Measurements from ENCODE around the gene KLHDC8A.

Gene KLHDC8A

GRCh38 chr1:205296154-205296553 is 60.6 kb downstream of the KLHDC8A start:
- no peak for DNase-seq (ENCODE audit: low spot score)

DNA sequence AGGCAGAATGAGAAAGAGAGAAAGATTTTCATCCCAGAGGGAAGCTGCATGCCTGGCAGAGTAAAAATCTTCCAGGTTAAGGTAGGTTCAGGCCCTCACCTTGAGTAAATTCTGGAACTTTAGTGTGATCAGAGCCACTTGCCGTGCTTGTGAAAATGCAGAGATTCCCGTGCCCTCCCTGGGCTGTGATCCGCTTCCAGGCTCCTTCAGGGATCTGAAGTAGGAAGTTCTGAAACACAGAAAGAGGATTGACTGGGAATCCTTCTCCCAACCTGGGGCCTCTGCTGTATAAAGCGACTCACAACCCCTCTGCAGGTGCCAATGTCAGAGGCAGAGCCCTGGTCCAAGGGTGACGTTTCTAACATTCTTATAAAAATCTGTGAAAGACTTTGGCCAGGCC is 61.8 kb downstream of the KLHDC8A start:
- no peak for DNase-seq (ENCODE audit: low spot score)

GRCh38 chr1:205294175-205294917 is 62.4 kb downstream of the KLHDC8A start:
- DNase-seq (ENCODE audit: low spot score): no peak

DNA sequence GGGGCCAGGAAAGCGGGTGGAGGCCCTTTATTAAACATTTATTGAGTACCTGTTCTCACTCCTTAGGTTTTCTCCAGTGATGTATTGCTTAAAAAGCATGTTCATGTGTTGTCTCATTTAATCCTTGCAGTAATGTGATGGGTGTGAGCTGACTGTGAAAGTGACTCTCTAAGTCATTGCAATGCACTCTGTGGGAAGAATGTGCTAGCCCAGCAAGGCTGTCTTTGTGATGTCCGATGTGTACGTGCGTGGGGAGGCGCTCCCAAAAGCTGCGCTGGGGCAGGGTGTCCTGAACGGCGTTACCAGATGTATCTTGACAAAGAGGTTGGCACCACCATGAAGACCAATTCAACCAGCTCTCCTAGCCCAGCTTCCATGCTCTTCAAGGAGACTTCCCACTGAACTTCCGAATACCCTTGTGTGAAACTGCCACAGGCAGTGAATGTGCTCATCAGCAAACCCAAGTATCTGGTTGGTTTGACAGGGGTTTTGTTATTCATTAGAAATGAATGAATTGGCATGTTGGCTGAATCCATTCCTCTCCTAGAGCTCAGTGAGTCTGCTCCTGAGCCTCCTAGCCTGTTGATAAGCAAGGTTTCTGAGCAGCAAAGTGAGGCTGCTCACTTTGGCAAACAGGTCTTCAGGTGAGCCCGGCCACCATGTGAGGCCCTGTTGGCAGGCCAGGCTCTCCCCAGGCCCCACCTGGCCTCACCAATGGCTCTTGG is 63.2 kb downstream of the KLHDC8A start:
- no peak for DNase-seq (ENCODE audit: low spot score)

DNA sequence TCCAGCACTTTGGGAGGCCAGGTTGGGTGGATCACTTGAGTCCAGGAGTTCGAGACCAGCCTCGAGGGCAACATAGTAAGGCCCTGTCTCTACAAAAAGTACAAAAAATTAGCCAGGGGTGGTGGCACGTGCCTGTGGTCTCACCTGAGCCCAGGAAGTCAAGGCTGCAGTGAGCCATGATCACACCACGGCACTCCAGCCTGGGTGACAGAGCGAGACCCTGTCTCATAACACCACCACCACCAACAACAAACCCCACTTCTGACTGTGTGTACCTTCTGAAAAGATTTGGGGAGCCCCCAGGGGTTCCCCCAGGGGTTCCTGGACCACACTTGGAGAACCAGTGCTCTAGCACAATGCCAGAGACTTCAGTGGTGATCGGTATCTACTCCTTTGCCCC is 65.1 kb downstream of the KLHDC8A start:
- no peak for DNase-seq (ENCODE audit: low spot score)

DNA sequence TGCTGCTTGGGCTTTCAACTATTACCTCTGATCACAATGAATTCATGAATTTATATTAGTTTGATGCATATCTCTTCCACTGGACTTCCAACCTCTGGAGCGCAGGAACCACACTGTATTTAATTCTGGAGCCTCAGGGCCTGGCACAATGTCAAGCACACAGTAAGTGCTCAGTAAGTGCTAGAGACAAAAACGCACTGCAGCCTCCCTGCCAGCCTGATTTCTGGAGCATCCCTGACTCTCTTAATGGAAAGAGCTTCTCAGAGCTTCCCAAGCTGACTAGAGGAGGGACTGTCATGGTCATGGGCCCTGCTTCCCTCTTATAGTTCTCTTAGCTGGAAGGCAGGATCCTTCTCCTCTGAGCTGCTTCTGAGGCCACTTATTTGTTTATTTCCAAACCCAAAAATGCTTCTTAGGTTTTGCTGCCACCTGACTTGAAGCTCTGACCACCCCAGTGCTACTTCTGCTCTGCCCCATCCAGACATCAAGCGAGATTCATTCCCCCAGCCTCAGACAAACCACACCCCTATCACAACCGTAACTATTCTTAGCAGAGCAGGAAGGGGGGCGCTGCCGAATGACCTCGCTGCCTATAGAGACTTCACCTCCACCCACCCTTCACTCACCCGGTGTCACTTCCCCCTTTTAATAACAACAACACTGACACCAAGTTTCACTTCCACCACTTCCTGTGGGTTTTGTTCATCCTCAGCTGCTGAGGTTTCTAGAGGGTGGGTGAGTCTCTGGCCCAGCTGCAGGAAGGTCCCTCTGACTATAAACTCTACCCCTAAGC is 68.8 kb downstream of the KLHDC8A start:
- DNase-seq (ENCODE audit: low spot score): no peak

DNA sequence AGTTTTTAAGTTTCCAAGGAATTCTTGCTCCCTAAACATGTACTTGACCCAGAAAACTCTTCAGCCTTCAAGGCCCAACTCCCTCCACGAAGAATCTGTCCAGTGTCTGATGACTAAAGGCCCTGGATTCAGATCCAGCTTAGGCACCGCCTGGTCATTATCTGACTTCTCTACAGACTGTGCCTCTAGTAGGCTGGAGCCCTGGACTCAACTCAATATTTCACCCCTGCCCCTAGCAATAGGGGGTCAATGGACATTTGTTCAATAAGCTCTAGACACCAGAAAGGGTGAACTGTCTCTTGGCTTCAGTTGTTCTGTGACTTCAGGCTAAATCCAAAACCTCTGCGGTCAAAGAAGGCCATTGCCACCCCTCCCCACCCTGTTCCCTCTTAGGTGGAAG is 69.6 kb downstream of the KLHDC8A start:
- no peak for DNase-seq (ENCODE audit: low spot score)

DNA sequence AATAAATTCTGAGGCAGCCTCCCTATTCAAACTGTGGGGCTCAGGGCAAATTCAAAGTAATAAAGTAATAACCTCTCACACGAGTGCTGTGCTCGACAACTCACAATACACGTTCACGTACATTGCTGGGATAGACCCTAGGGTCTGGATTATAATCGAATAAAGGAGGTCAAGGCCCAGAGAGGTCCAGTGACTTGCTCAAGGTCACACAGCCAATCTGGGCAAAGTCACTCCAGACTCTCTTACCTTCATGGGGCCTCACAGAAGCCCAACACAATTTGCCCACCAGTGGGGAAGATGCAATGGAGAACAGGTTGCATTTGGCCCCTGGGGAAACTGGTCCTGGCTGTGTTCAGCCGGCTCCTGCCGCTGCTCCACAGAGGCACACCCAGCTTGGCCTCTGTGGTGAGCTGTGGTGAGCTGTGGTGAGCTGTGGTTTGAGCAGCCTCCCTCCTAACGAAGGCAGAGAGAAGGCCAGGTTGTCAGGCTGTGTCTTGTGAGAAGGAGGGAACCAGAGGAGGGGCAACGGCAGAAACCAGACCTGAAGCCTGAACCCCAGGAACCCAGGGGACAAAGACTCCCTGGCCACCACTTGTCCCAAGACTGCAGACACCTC is 70.3 kb downstream of the KLHDC8A start:
- DNase-seq (ENCODE audit: low spot score): no peak
